NCI-H2227 (cell line): Measurements from ENCODE around the gene AP3B2.
"Not testable (repeated sequence)": the region's sequence is repeated elsewhere in the genome, so short reads cannot be mapped to it uniquely, and the experiment has no call there.

ENCODE experiments used
- DNase-seq: peaks from one replicate; lab custom pipeline; 2025; ENCODE audit not compliant: unreplicated experiment; lab: John Stamatoyannopoulos, UW

Gene AP3B2

DNA sequence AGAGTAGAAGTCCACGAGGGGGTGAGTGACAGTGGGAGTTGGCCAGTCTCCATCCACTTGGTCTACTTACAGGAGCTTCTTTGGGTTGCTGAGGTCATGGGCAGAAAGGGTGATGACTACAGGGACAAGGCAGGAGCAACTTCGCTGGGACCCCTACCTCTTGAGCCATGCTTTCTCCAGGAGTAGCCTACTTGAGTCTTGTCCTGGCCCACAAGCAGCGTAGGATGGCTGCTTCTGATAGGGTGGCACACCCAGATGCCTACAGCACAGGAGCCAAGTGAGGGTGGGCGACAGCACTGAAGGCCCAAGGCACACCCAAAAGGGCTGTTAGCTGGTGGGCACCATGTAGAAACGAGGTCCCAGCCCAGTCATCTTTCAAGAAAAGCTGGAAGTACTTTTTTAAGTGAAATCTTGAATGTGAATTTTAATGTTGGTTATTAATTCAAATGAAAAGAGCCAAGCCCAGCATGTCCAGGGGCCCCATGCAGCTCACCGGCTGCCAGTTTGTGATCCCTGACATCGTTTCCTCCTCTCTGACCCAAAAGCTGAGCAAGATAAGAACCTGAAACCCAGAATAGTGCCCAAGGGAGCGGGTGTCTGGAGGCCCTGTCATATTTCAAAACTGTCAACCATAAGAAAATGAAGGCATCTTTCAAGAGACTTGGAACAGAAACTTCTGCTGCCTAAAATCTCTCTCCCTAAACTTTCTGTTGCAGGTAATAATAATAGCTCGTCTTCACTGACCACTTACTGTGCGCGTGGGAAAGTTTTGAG lies 60.3 kb downstream of the AP3B2 start:
- DNase-seq: no peak

DNA sequence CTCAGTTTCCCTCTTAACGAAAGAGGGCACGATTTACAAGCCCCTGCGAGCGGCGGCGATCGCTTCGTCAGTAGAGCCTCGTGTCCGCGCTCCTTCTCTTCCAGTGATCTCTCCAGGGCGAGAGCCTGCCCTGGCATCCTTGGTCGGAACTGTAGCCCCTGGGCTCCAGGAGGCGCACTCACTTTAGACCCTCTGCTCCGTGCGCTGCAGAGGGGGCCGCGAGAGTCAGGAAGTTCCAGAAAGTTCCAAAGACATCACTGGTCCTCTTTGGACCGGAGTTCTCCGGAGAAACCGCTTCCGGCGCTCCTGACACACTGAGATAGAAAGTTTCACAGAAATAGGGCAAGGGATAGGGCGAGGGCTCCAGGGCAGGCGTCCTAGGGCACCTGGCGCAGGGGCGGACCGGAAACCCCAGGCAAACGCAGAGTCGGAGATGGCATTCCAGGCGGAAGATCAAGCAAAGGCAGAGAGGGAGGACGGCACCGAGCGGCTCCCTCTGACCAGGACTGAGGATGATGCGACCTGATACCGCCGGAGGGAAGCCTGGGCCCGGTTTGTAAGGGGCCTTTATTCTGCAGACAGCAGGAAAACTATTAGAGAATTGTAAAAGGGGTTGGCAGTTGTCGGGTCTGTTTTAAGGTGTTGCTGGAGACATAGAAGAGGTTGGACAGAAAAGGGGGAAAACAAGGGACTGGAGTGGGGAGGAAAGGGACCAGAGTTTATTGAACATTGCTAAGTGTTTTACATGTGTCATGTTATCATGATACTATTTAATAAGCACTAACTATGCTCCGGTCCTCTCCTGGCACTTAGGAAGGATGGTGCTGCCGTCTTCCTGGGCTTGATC lies 61.2 kb downstream of the AP3B2 start:
- no peak for DNase-seq

DNA sequence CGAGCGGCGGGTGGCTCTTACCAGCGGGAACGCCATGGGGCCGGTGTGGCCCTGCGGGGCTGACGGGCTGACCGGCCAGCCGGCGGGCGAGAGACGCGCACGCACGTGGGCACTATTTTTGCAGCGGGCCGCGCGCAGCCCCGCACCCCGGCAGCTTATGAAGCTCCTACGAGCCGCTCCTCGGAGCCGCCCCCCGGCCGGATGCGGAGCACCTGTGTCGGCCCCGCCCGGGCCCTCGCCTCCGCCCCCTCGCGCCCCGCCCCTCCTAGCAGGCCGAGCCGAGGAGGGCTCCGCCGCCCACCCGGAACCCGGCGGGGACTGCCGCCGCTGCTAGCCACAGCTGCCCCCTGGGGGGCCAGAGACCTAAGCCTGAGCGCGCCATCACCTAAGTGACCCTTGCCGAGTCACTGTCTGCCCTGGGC lies 61.8 kb downstream of the AP3B2 start:
- DNase-seq: peak; percentile 77

GRCh38 chr15:82647045-82647834 lies 62.4 kb downstream of the AP3B2 start, which contains the start of gene CPEB1:
CPEB1 (minus strand) TSS chr15:82647363; CDS start chr15:82628459, 18,904 bp downstream.
- peak; percentile 78 for DNase-seq

DNA sequence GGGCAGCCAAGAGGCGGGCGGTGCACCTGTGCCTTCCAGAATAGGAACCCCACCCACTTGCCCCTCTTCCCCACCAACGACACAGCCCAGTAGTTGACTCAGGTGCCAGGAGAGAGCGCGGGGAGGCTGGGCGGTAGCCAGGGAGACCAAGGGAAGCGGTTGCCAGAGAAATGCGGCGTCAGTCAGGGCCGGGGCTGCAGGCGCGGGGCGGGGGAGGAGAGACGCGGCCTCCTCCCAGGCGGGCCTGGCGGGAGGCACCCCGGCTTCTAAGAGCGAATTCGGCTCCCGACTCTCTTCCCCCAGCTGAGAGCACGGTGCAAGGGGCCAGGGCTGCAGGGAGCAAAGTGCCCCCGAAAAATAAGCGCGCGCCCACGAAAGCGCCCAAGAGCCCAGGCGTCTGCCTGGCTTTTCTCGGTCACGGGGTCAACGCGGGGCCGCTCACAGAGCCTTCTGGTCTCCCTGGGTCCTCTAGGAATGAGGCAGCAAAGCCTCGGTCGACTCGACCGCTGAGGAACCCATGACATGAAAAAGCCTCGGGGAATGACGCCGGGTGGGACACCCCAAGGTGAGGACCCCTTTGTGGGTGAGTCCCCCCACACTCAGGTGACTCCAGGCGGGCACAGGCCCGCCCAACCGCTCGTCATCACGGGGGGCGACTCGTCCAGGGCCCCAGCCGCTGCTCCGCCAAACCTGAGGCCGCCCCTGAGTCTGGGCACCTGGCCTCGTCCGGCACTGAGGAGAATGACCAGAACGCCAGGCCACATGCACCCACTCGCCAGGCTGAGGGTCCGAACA lies 63.2 kb downstream of the AP3B2 start:
- no peak for DNase-seq

DNA sequence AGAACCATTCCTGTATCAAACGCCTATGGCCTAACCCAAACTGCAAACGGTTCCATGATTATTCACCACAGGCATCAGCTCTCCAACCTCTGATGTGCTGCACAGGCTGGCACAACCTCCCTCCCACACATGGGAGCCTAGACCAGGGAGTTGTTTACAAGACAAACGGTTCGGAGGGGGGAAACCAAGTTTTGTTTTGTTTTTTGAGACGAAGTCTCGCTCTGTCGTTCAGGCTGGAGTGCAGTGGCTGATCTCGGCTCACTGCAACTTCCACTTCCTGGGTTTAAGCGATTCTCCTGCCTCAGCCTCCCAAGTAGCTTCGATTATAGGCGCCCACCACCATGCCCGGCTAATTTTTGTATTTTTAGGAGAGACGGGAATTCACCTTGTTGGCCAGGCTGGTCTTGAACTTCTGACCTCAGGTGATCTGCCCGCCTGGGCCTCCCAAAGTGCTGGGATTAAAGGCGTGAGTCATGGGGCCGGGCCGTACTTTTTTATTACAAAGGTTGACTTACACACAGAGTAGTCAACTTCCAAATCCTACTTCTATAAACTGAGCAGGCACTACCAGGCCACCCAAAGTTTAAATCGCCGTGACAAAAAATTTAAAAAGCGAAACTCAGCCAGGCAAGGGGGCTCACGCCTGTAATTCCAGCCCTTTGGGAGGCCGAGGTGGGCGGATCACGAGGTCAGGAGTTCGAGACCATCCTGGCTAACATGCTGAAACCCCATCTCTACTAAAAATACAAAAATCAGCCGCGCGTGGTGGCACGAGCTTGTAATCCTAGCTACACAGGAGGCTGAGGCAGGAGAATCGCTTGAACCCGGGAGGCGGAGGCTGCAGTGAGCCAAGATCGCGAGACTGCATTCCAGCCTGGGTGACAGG lies 64.5 kb downstream of the AP3B2 start:
- DNase-seq: not testable (repeated sequence)

GRCh38 chr15:82643992-82644391 lies 65.7 kb downstream of the AP3B2 start:
- peak; percentile 7 for DNase-seq

- no peak for DNase-seq
Observed at GRCh38 chr15:82642656-82643055, 67.0 kb downstream of the AP3B2 start.

GRCh38 chr15:82641129-82641798 lies 68.4 kb downstream of the AP3B2 start:
- no peak for DNase-seq

DNA sequence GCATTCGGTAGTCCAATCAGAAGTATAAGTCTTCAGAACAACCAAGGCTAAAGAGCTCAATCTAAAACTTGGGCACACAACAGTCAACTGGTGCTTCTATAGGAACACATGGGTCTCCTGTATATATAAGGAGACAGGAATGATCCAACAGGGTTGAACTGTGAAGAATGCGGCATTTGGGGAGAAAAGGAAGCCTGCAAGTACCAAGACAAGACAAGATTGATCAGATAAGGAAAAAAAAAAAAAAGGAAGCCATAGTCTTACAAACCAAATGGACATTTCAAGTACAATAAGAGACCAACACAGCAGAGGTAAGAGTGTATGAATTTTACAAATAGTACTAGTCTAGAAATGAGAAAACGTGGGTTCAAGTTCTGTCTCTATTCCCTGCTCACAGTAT lies 69.0 kb downstream of the AP3B2 start:
- DNase-seq: no peak

GRCh38 chr15:82635798-82636197 lies 73.9 kb downstream of the AP3B2 start:
- DNase-seq: no peak

DNA sequence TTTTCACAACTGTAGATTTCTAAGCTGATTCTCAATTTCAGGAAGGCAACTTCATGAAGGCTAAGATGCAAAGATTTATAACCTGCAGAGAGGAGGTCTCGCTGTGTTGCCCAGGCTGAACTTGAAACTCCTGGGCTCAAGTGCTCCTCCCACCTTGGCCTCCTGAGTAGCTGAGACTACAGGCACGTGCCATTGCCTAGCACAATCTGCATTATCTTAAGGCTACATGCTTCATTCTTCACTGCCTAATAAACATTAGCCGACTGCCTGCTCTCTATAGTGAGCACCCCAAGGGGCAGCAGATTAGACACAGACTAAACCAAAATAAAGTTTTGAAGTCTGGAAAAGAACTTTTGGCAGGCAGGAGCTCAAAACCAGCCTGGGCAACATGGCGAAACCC lies 79.6 kb downstream of the AP3B2 start:
- no peak for DNase-seq

DNA sequence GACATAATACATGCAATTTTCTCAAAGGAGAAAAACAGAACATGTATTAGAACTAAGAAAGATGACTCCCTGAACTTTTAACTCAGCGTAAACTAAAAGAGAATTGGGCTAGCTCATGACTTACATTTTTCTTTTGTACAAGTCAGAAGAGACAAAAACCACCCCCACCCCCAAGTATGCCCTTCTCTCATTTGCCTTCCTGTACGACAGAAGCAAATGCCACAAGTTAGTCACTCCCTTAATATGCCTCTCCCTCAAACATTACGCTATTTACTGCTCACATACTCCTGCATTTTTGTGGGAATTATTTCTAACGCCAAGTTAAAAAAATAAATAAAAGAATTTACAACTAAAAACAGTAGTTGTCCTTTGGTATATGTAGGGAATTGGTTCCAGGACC lies 84.5 kb downstream of the AP3B2 start:
- no peak for DNase-seq

DNA sequence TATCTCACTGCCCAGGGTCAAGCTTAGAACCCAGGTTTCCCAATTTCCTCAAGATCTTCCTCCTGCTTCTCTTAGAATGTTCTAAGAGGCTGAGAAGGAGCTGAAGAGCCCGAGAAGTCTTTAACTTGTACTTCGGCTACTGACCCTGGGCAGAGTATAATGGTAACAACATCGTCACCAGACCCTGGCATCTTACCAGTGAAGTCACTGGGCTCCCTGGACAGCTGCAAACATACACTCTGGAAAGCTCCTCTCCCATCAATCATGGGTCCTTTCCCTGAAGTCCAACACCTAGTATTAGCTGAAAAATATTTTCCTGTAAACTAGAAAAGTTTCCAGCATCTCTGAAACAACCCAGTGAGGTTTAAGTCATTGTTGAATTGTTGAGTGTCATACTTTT lies 85.2 kb downstream of the AP3B2 start:
- no peak for DNase-seq

GRCh38 chr15:82624008-82624407 lies 85.7 kb downstream of the AP3B2 start:
- DNase-seq: no peak

- DNase-seq: no peak
Observed at GRCh38 chr15:82621970-82622369, 87.7 kb downstream of the AP3B2 start.

- no peak for DNase-seq
Observed at GRCh38 chr15:82613747-82614146, 95.9 kb downstream of the AP3B2 start.

DNA sequence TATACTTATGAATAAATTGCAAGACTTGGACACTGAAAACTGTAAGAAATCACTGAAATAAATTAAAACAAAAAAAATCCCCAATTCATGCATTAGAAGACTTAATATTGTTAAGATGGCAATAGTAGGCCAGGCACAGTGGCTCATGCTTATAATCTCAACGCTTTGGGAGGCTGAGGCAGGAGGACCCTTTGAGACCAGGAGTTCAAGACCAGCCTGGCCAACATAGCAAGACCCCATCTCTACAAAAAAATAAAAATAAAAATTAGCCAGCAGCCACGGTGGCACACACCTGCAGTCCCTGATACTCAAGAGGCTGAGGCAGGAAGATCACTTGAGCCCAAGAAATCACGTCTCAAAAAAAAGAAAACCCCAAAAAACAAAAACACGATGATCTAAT lies 98.3 kb downstream of the AP3B2 start:
- DNase-seq: no peak
